ENCODE results near the gene MBP.

DNA sequence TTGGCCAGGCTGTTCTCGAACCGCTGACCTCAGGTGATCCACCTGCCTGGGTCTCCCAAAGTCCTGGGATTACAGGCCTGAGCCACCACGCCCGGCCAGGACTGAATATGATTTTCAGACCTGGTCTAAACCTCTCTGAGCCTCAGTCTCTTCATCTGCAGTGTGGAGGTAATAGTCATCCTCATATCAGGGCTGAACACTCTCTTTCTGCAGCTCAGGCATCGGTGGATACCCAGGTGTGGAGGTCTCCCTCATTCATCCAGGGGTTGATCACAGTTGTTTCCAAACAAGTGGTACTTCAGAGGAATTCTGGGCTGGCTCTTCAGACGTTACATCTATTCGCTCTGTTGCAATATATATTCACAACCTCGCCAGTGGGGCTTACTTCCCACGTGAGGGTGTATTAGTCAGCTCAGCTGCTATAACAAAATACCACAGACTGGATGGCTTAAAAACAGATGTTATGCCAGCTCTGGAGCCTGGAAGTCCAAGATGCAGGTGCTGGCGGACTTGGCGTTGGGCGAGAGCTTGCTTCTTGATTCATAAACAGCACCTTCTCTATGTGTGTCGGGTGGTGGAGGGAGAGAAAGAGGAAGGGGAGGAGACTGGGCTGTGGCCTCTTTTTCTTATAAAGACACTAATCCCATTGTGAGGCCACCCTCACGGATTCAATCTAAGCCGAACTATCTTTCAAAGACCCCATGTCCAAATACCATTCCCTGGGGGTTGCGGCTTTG is 2.9 kb upstream of the MBP start:
- TF ChIP-seq POLR2A (IDR thresholded peaks at IDR 0.05) (no peak), CTCF (IDR thresholded peaks at IDR 0.05 in 8 of 11, conservative IDR thresholded peaks at IDR 0.05 in 3 of 11) (no peak)

Measured in spleen (tissue), 7 donors.